HG03378 (cell line): Measurements from ENCODE around the gene AKR1A1.

Source experiments
- ATAC-seq: cut with Tn5 transposase; IDR thresholded peaks from one replicate; pipeline ENCODE4 v1.9.1; 2021; ENCODE audit warnings: mild to moderate bottlenecking, moderate library complexity; ENCODE audit not compliant: unreplicated experiment

The AKR1A1 gene

GRCh38 chr1:45612941-45613579 lies 62.4 kb downstream of the AKR1A1 start:
- ATAC-seq = no peak

GRCh38 chr1:45615885-45616284 lies 65.3 kb downstream of the AKR1A1 start:
- no peak for ATAC-seq

GRCh38 chr1:45617618-45618017 lies 67.0 kb downstream of the AKR1A1 start:
- ATAC-seq = no peak

GRCh38 chr1:45619149-45619921 lies 68.7 kb downstream of the AKR1A1 start:
- ATAC-seq = no peak
